CD4-positive, alpha-beta memory T cell (primary cell): ENCODE results near the gene MTIF3. TPM values are rescaled to one million over a fixed set of nuclear protein-coding genes. Genes with fewer than 3 reads are reported as not detected.

Experiments
- CTCF ChIA-PET: fragments of 350-600 bp; sonication (Branson Sonifier 250); formaldehyde crosslinking; loops from one replicate; lab custom pipeline; 2021; ENCODE audit warnings: inconsistent platforms; ENCODE audit not compliant: partially characterized antibody; lab: Charles Lee
- POLR2A ChIA-PET: fragments of 350-600 bp; sonication (Branson Sonifier 250); formaldehyde crosslinking; loops from one replicate; lab custom pipeline; 2021; ENCODE audit not compliant: partially characterized antibody; lab: Charles Lee
- DNase-seq, 5 donors: peaks; one replicate each; pipeline versions ENCODE4 v3.0.0 to v3.0.0-alpha.2; 2020 to 2022; ENCODE audit warnings: mixed read lengths in 1 of 5
- H3K27ac ChIP-seq: one replicate; pipeline ENCODE4 v1.7.0; 2013; ENCODE audit warnings: low read depth, low read length
- H3K27me3 ChIP-seq: 2 replicates; pipeline ENCODE4 v1.7.0; 2013; ENCODE audit warnings: mild to moderate bottlenecking, low read length, moderate library complexity; ENCODE audit not compliant: insufficient read depth
- H3K36me3 ChIP-seq: 2 replicates; pipeline ENCODE4 v1.7.0; 2013; ENCODE audit warnings: mild to moderate bottlenecking, low read length, moderate library complexity; ENCODE audit not compliant: insufficient read depth
- H3K4me1 ChIP-seq: 2 replicates; pipeline ENCODE4 v1.7.0; 2013; ENCODE audit warnings: mild to moderate bottlenecking, low read length, moderate library complexity; ENCODE audit not compliant: insufficient read depth
- H3K4me3 ChIP-seq, 2 donors: one replicate each; pipeline ENCODE4 v1.7.0; 2013; ENCODE audit warnings: low read length in 2 of 2, mild to moderate bottlenecking in 1 of 2
- H3K9me3 ChIP-seq, 2 donors: one replicate each; pipeline ENCODE4 v1.7.0; 2013; ENCODE audit warnings: low read length in 2 of 2, control low read depth in 1 of 2; ENCODE audit not compliant: control insufficient read depth in 1 of 2
- H3K27ac Mint-ChIP-seq, 7 donors: one replicate each; pipeline ENCODE4 v1.8.0; 2020 to 2021; ENCODE audit warnings: mixed read lengths in 7 of 7, mild to moderate bottlenecking in 6 of 7, inconsistent platforms in 3 of 7, moderate library complexity in 3 of 7
- H3K27me3 Mint-ChIP-seq, 2 donors: one replicate each; pipeline ENCODE4 v1.8.0; 2020 to 2021; ENCODE audit warnings: mixed read lengths in 2 of 2
- H3K36me3 Mint-ChIP-seq, 2 donors: one replicate each; pipeline ENCODE4 v1.8.0; 2020 to 2021; ENCODE audit warnings: mixed read lengths in 2 of 2, inconsistent platforms in 1 of 2, mild to moderate bottlenecking in 1 of 2
- H3K4me1 Mint-ChIP-seq, 4 donors: one replicate each; pipeline ENCODE4 v1.8.0; 2020 to 2021; ENCODE audit warnings: mixed read lengths in 4 of 4, mild to moderate bottlenecking in 1 of 4
- H3K4me3 Mint-ChIP-seq, 8 donors: one replicate each; pipeline ENCODE4 v1.8.0; 2020 to 2021; ENCODE audit warnings: mixed read lengths in 8 of 8, mild to moderate bottlenecking in 7 of 8, moderate library complexity in 6 of 8, inconsistent platforms in 3 of 8
- H3K9me3 Mint-ChIP-seq, 8 donors: one replicate each; pipeline ENCODE4 v1.8.0; 2020 to 2021; ENCODE audit warnings: mixed read lengths in 8 of 8, mild to moderate bottlenecking in 5 of 8, inconsistent platforms in 3 of 8, moderate library complexity in 1 of 8
- intact Hi-C: fragments of 100-400 bp; cut with micrococcal nuclease; formaldehyde crosslinking; loops from one replicate; pipeline ENCODE4 v1.15.1; 2023
- polyA plus RNA-seq, 2 donors: library from polyadenylated mRNA; unstranded; fragments of 300-500 nt; fragmentation: Illumina TruSeq; gene quantifications; one replicate each; pipeline ENCODE4 v1.2.3, GENCODE V29; 2021
- total RNA-seq, 2 experiments: library from RNA; stranded (reverse); gene quantifications; one replicate each; pipeline ENCODE4 v1.2.3, GENCODE V29; 2021

Gene MTIF3
- total RNA-seq (10 to 100 TPM; 86.4 to 92.4 TPM), polyA plus RNA-seq (10 to 100 TPM; 85.6 to 94.4 TPM)

GRCh38 chr13:27449936-27450828 is at the start of gene MTIF3:
MTIF3 (minus strand) TSS chr13:27450564; CDS start chr13:27440448, 10,116 bp downstream.
- H3K4me3 Mint-ChIP-seq: peak within 1 kb of the TSS; percentile 92 to 97 (median 94)
- DNase-seq: peak; percentile 97 to 98 (median 98)
- no peaks in the 10 kb centered on the region for H3K9me3 Mint-ChIP-seq
- ChIA-PET POLR2A (interaction anchor here (0.5 to 12.2 kb wide), 23 partner anchors 8 to 1228 kb away, joined by 3 to 588 read pairs (median 4); partner anchors contain the start of genes GTF3A, LNX2, POLR1D and RASL11A), CTCF (interaction anchor here (0.9 to 6.9 kb wide), 7 partner anchors 9 to 377 kb away, joined by 3 to 109 read pairs (median 3); partner anchors contain the start of gene GTF3A)
- Histone ChIP-seq H3K36me3 (no peaks in the 10 kb centered on the region), H3K27ac (peak within 1 kb of the TSS; percentile 91), H3K4me1 (peaks cover 63% of the 10 kb centered on the region), H3K9me3 (no peaks in the 10 kb centered on the region), H3K4me3 (peak within 1 kb of the TSS; percentile 53 to 94), H3K27me3 (no peaks in the 10 kb centered on the region)
- peaks cover 31 to 77% (median 56%) of the 10 kb centered on the region in 4 donors for H3K4me1 Mint-ChIP-seq
- H3K36me3 Mint-ChIP-seq: peaks cover 7 to 14% of the 10 kb centered on the region in 2 donors
- no peaks in the 10 kb centered on the region for H3K27me3 Mint-ChIP-seq
- peak within 1 kb of the TSS; percentile 95 to 99 (median 97) for H3K27ac Mint-ChIP-seq
- intact Hi-C loops: loop anchor here (1.0 to 10.0 kb wide), 12 partner anchors 8 to 1205 kb away; partner anchors contain the start of genes CDK8, PAN3, POLR1D and POMP

GRCh38 chr13:27497563-27498230 is 47.3 kb upstream of the MTIF3 start:
- Histone ChIP-seq H3K4me1 (no peaks in the 10 kb centered on the region), H3K36me3 (no peaks in the 10 kb centered on the region), H3K27me3 (no peaks in the 10 kb centered on the region), H3K9me3 (no peaks in the 10 kb centered on the region), H3K27ac (no peak overlapping the region), H3K4me3 (no peak overlapping the region)
- Mint-ChIP-seq H3K4me1 (no peaks in the 10 kb centered on the region), H3K9me3 (no peaks in the 10 kb centered on the region), H3K27ac (no peak overlapping the region), H3K36me3 (no peaks in the 10 kb centered on the region), H3K27me3 (peaks cover 0 to 4% of the 10 kb centered on the region in 2 donors), H3K4me3 (no peak overlapping the region)
- POLR2A ChIA-PET: no interaction called here
- intact Hi-C loops: no loop called here
- DNase-seq: no peak
- CTCF ChIA-PET: no interaction called here

GRCh38 chr13:27496536-27497273 is 46.3 kb upstream of the MTIF3 start:
- Histone ChIP-seq H3K36me3 (no peaks in the 10 kb centered on the region), H3K9me3 (no peaks in the 10 kb centered on the region), H3K27me3 (no peaks in the 10 kb centered on the region), H3K4me1 (no peaks in the 10 kb centered on the region), H3K4me3 (no peak overlapping the region), H3K27ac (no peak overlapping the region)
- Mint-ChIP-seq H3K36me3 (no peaks in the 10 kb centered on the region), H3K9me3 (no peaks in the 10 kb centered on the region), H3K27ac (no peak overlapping the region), H3K27me3 (peaks cover 0 to 4% of the 10 kb centered on the region in 2 donors), H3K4me1 (no peaks in the 10 kb centered on the region), H3K4me3 (no peak overlapping the region)
- no peak for DNase-seq
- ChIA-PET CTCF (interaction anchor here (0.6 to 1.8 kb wide), 3 partner anchors 9 to 30 kb away, joined by 3 to 4 read pairs (median 3); no protein-coding TSS in a partner anchor), POLR2A (no interaction called here)
- intact Hi-C loops: no loop called here

GRCh38 chr13:27496006-27496405 is 45.6 kb upstream of the MTIF3 start:
- H3K4me1 Mint-ChIP-seq: no peaks in the 10 kb centered on the region
- no peaks in the 10 kb centered on the region for H3K9me3 Mint-ChIP-seq
- intact Hi-C loops: no loop called here
- H3K27me3 Mint-ChIP-seq: peaks cover 0 to 4% of the 10 kb centered on the region in 2 donors
- DNase-seq: no peak
- POLR2A ChIA-PET: no interaction called here
- no peak overlapping the region for H3K4me3 ChIP-seq
- H3K27ac Mint-ChIP-seq: no peak overlapping the region
- no peaks in the 10 kb centered on the region for H3K36me3 Mint-ChIP-seq
- H3K36me3 ChIP-seq: no peaks in the 10 kb centered on the region
- no peak overlapping the region for H3K4me3 Mint-ChIP-seq
- H3K4me1 ChIP-seq: no peaks in the 10 kb centered on the region
- CTCF ChIA-PET: interaction anchor here (1.1 to 1.8 kb wide), 2 partner anchors 18 to 31 kb away, joined by 3 read pairs; no protein-coding TSS in a partner anchor
- H3K27me3 ChIP-seq: no peaks in the 10 kb centered on the region
- H3K9me3 ChIP-seq: no peaks in the 10 kb centered on the region
- no peak overlapping the region for H3K27ac ChIP-seq

GRCh38 chr13:27495551-27495950 is 45.2 kb upstream of the MTIF3 start:
- POLR2A ChIA-PET: no interaction called here
- H3K4me1 Mint-ChIP-seq: no peaks in the 10 kb centered on the region
- intact Hi-C loops: no loop called here

GRCh38 chr13:27493981-27494380 is 43.6 kb upstream of the MTIF3 start:
- Mint-ChIP-seq H3K4me1 (no peaks in the 10 kb centered on the region), H3K27me3 (no peaks in the 10 kb centered on the region), H3K9me3 (no peaks in the 10 kb centered on the region), H3K4me3 (no peak overlapping the region), H3K27ac (no peak overlapping the region), H3K36me3 (no peaks in the 10 kb centered on the region)
- no peak for DNase-seq
- Histone ChIP-seq H3K9me3 (no peaks in the 10 kb centered on the region), H3K4me1 (no peaks in the 10 kb centered on the region), H3K27ac (no peak overlapping the region), H3K27me3 (no peaks in the 10 kb centered on the region), H3K4me3 (no peak overlapping the region), H3K36me3 (no peaks in the 10 kb centered on the region)
- ChIA-PET CTCF (no interaction called here), POLR2A (no interaction called here)
- intact Hi-C loops: no loop called here

More at GRCh38 chr13:27495551-27495950, 45.2 kb upstream of the MTIF3 start:
- Histone ChIP-seq H3K27ac (no peak overlapping the region), H3K27me3 (no peaks in the 10 kb centered on the region), H3K4me3 (no peak overlapping the region), H3K4me1 (no peaks in the 10 kb centered on the region), H3K36me3 (no peaks in the 10 kb centered on the region), H3K9me3 (no peaks in the 10 kb centered on the region)
- DNase-seq: no peak
- H3K36me3 Mint-ChIP-seq: no peaks in the 10 kb centered on the region
- CTCF ChIA-PET: interaction anchor here (1.1 to 1.8 kb wide), 2 partner anchors 17 to 31 kb away, joined by 3 read pairs; no protein-coding TSS in a partner anchor
- H3K27me3 Mint-ChIP-seq: no peaks in the 10 kb centered on the region
- H3K4me3 Mint-ChIP-seq: no peak overlapping the region
- H3K27ac Mint-ChIP-seq: no peak overlapping the region
- H3K9me3 Mint-ChIP-seq: no peaks in the 10 kb centered on the region
